ENCODE data around the gene SLIT3.
A peak's percentile ranks its signal among the peaks of the same experiment; 100 is the strongest.

Gene SLIT3

GRCh38 chr5:169064093-169064492 is 236.8 kb downstream of the SLIT3 start:
- peak; percentile 9 for DNase-seq

GRCh38 chr5:169063316-169063953 is 237.5 kb downstream of the SLIT3 start:
- no peak for DNase-seq

- no peak for DNase-seq
Observed at GRCh38 chr5:169062690-169063089, 238.2 kb downstream of the SLIT3 start.

- no peak for DNase-seq
Observed at GRCh38 chr5:169054506-169054905, 246.4 kb downstream of the SLIT3 start.

GRCh38 chr5:169052207-169052606 is 248.7 kb downstream of the SLIT3 start:
- DNase-seq = no peak

GRCh38 chr5:169051351-169051750 is 249.6 kb downstream of the SLIT3 start:
- DNase-seq = no peak

- DNase-seq = no peak
Observed at GRCh38 chr5:169050636-169051035, 250.3 kb downstream of the SLIT3 start.

GRCh38 chr5:169050146-169050571 is 250.8 kb downstream of the SLIT3 start:
- DNase-seq = no peak

GRCh38 chr5:169049712-169050111 is 251.2 kb downstream of the SLIT3 start:
- no peak for DNase-seq

- no peak for DNase-seq
Observed at GRCh38 chr5:169048181-169049125, 252.5 kb downstream of the SLIT3 start.

- no peak for DNase-seq
Observed at GRCh38 chr5:169044962-169045361, 256.0 kb downstream of the SLIT3 start.

- no peak for DNase-seq
Observed at GRCh38 chr5:169041180-169041579, 259.8 kb downstream of the SLIT3 start.

- no peak for DNase-seq
Observed at GRCh38 chr5:169039592-169039991, 261.3 kb downstream of the SLIT3 start.

- no peak for DNase-seq
Observed at GRCh38 chr5:169037466-169037865, 263.5 kb downstream of the SLIT3 start.

GRCh38 chr5:169036079-169036805 is 264.7 kb downstream of the SLIT3 start:
- no peak for DNase-seq

- peak; percentile 95 for DNase-seq
Observed at GRCh38 chr5:169029661-169030274, 271.2 kb downstream of the SLIT3 start.

GRCh38 chr5:169029037-169029436 is 271.9 kb downstream of the SLIT3 start:
- DNase-seq = no peak

GRCh38 chr5:169027501-169028061 is 273.4 kb downstream of the SLIT3 start:
- DNase-seq = no peak

GRCh38 chr5:169025491-169025890 is 275.4 kb downstream of the SLIT3 start:
- DNase-seq = no peak

- DNase-seq = no peak
Observed at GRCh38 chr5:169024421-169024820, 276.5 kb downstream of the SLIT3 start.

GRCh38 chr5:169022718-169023117 is 278.2 kb downstream of the SLIT3 start:
- no peak for DNase-seq

GRCh38 chr5:169020102-169020501 is 280.8 kb downstream of the SLIT3 start:
- no peak for DNase-seq

GRCh38 chr5:169018925-169019324 is 282.0 kb downstream of the SLIT3 start:
- DNase-seq = no peak
